GM23338 (cell line): Measurements from ENCODE around the gene DNAJC22.

Experiments used
- CREB1 ChIP-seq: fragments of 250-450 bp; sonication (Bioruptor Pico); IDR thresholded peaks from 2 replicates; pipeline ENCODE4 v1.5.0; 2020; ENCODE audit warnings: low read depth, mild to moderate bottlenecking, moderate library complexity
- EZH2 ChIP-seq: fragments of 200-600 bp; sonication (generic); IDR thresholded peaks from one replicate; pipeline ENCODE4 v1.8.0; 2017; ENCODE audit warnings: antibody characterized with exemption, mild to moderate bottlenecking, low read depth; ENCODE audit not compliant: unreplicated experiment
- EZH2phosphoT487 ChIP-seq: fragments of 200-600 bp; sonication (generic); IDR thresholded peaks from one replicate; pipeline ENCODE4 v1.8.1; 2018; ENCODE audit warnings: antibody characterized with exemption; ENCODE audit not compliant: unreplicated experiment
- JUNB ChIP-seq: IDR thresholded peaks from one replicate; pipeline ENCODE4 v1.6.1; 2016; ENCODE audit warnings: antibody characterized with exemption; ENCODE audit not compliant: unreplicated experiment
- POLR2AphosphoS5 ChIP-seq: IDR thresholded peaks from 2 replicates; pipeline ENCODE4 v1.6.1; 2016; ENCODE audit warnings: antibody characterized with exemption, low read depth
- ZNF331 ChIP-seq: fragments of 250-450 bp; sonication (Bioruptor Pico); IDR thresholded peaks from 2 replicates; pipeline ENCODE4 v1.5.0; 2020; ENCODE audit warnings: low read depth, mild to moderate bottlenecking, moderate library complexity
- TF ChIP-seq, protein P1 (sequence below), 2 experiments: fragments of 200-600 bp in 1 of 2; sonication (generic) in 1 of 2; conservative IDR thresholded peaks; 2 replicates each; pipeline versions ENCODE4 v1.5.1 to v1.6.1; 2016 to 2017; ENCODE audit warnings: antibody characterized with exemption in 2 of 2, low read depth in 2 of 2, mild to moderate bottlenecking in 2 of 2, moderate library complexity in 1 of 2
- TF ChIP-seq, protein P2 (sequence below): IDR thresholded peaks from 2 replicates; pipeline ENCODE4 v1.6.1; 2016; ENCODE audit warnings: antibody characterized with exemption
- TF ChIP-seq, protein P3 (sequence below): IDR thresholded peaks from one replicate; pipeline ENCODE4 v1.6.1; 2018; ENCODE audit warnings: antibody characterized with exemption; ENCODE audit not compliant: unreplicated experiment

DNA sequence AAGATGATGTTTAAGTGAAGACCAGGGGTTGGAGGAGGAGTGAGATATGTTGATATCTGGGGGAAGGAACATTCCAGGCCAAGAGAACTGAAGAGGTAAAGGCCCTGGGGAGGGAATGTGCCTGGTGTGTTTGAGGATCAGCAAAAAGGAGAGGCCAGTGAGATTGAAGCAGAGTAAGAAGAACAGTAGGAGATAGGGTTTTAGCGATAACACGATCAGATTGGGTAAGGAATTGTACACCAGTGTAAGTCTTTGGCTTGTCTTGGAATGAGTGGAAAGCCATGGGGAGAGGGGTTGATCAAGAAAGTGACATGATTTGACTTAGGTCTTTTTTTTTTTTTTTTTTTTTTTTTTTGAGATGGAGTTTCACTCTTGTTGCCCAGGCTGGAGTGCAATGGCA, 18.8 kb upstream of the DNAJC22 start:
- TF ChIP-seq, protein P1, sequence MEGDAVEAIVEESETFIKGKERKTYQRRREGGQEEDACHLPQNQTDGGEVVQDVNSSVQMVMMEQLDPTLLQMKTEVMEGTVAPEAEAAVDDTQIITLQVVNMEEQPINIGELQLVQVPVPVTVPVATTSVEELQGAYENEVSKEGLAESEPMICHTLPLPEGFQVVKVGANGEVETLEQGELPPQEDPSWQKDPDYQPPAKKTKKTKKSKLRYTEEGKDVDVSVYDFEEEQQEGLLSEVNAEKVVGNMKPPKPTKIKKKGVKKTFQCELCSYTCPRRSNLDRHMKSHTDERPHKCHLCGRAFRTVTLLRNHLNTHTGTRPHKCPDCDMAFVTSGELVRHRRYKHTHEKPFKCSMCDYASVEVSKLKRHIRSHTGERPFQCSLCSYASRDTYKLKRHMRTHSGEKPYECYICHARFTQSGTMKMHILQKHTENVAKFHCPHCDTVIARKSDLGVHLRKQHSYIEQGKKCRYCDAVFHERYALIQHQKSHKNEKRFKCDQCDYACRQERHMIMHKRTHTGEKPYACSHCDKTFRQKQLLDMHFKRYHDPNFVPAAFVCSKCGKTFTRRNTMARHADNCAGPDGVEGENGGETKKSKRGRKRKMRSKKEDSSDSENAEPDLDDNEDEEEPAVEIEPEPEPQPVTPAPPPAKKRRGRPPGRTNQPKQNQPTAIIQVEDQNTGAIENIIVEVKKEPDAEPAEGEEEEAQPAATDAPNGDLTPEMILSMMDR (conservative IDR thresholded peaks at IDR 0.05; ENCODE audit: low read depth in 2 of 2), result no peak
- TF ChIP-seq POLR2AphosphoS5 (no peak), EZH2 (no peak), JUNB (no peak), EZH2phosphoT487 (no peak), CREB1 (CRISPR knock-in tag) (no peak), ZNF331 (CRISPR knock-in tag) (no peak)
- TF ChIP-seq, protein P2, sequence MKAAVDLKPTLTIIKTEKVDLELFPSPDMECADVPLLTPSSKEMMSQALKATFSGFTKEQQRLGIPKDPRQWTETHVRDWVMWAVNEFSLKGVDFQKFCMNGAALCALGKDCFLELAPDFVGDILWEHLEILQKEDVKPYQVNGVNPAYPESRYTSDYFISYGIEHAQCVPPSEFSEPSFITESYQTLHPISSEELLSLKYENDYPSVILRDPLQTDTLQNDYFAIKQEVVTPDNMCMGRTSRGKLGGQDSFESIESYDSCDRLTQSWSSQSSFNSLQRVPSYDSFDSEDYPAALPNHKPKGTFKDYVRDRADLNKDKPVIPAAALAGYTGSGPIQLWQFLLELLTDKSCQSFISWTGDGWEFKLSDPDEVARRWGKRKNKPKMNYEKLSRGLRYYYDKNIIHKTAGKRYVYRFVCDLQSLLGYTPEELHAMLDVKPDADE, result no peak
- TF ChIP-seq, protein P3, sequence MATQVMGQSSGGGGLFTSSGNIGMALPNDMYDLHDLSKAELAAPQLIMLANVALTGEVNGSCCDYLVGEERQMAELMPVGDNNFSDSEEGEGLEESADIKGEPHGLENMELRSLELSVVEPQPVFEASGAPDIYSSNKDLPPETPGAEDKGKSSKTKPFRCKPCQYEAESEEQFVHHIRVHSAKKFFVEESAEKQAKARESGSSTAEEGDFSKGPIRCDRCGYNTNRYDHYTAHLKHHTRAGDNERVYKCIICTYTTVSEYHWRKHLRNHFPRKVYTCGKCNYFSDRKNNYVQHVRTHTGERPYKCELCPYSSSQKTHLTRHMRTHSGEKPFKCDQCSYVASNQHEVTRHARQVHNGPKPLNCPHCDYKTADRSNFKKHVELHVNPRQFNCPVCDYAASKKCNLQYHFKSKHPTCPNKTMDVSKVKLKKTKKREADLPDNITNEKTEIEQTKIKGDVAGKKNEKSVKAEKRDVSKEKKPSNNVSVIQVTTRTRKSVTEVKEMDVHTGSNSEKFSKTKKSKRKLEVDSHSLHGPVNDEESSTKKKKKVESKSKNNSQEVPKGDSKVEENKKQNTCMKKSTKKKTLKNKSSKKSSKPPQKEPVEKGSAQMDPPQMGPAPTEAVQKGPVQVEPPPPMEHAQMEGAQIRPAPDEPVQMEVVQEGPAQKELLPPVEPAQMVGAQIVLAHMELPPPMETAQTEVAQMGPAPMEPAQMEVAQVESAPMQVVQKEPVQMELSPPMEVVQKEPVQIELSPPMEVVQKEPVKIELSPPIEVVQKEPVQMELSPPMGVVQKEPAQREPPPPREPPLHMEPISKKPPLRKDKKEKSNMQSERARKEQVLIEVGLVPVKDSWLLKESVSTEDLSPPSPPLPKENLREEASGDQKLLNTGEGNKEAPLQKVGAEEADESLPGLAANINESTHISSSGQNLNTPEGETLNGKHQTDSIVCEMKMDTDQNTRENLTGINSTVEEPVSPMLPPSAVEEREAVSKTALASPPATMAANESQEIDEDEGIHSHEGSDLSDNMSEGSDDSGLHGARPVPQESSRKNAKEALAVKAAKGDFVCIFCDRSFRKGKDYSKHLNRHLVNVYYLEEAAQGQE, result no peak
